ENCODE results near the gene FAM107A. TPM values are rescaled to one million over a fixed set of nuclear protein-coding genes. Genes with fewer than 3 reads are reported as not detected.

Gene FAM107A
- total and polyA plus RNA-seq, 9 of the 15 experiments (the other 6 are each of a cell fraction or from before 2014, with no cell fraction given) = 0.07 TPM; not detected in 8

DNA sequence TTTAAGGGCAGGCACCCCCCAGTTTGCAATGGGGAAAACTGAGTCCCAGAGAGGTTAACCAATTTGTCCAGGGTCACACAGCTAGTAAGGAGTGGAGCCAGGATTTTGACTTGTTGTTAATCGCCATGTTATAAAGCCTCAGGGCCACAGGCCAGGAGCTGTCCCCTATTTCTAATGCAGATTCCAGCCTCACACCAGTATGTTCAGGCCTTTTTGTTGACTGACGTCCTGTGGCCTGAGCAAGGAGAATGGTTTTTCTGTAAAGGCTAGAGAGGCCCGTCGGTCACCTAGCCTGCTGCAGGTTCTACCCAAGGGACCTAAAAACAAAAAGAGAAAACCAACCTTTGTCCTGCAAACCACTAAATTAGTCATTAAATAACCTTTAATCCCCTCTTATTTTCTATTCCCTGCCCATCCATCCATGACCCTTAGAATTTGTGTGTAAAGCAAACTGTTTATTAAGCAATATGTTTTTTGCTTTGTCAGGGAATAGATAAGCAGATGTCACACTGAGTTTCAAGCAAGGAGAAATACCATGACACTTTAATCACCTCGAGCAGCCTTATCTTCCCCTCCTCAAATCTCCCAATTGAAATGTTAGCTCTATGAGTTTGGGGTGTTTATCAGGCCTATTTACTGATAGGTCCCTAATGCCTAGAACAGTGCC lies 54.3 kb downstream of the FAM107A start (continued):
- TF ChIP-seq THRAP3 (IDR thresholded peaks at IDR 0.05; ENCODE audit: borderline replicate concordance) (no peak), ELF1 (tag; IDR thresholded peaks at IDR 0.05) (no peak), SRSF7 (optimal IDR thresholded peaks at IDR 0.05; ENCODE audit: low read depth, low read length) (no peak), CBFA2T3 (IDR thresholded peaks at IDR 0.05) (peak; percentile 88), RBBP5 (IDR thresholded peaks at IDR 0.05; ENCODE audit: borderline replicate concordance, insufficient read depth, low read length, poor library complexity, severe bottlenecking) (no peak), ESRRA (IDR thresholded peaks at IDR 0.05; ENCODE audit: borderline replicate concordance, low read depth) (no peak), TGIF2 (CRISPR knock-in tag; IDR thresholded peaks at IDR 0.05) (no peak), XRCC5 (IDR thresholded peaks at IDR 0.05; ENCODE audit: low read depth, low read length) (no peak), HDAC3 (IDR thresholded peaks at IDR 0.05; ENCODE audit: borderline replicate concordance, partially characterized antibody) (no peak), EHMT2 (IDR thresholded peaks at IDR 0.05) (no peak), NFYB (IDR thresholded peaks at IDR 0.05; ENCODE audit: extremely low read depth, insufficient read length) (no peak), RBM25 (IDR thresholded peaks at IDR 0.05; ENCODE audit: low read depth, low read length, severe bottlenecking) (peak; percentile 60), ZNF143 (CRISPR knock-in tag; IDR thresholded peaks at IDR 0.05) (no peak), NCOA1 (IDR thresholded peaks at IDR 0.05; ENCODE audit: low read depth) (no peak)
- TF ChIP-seq, protein P1, sequence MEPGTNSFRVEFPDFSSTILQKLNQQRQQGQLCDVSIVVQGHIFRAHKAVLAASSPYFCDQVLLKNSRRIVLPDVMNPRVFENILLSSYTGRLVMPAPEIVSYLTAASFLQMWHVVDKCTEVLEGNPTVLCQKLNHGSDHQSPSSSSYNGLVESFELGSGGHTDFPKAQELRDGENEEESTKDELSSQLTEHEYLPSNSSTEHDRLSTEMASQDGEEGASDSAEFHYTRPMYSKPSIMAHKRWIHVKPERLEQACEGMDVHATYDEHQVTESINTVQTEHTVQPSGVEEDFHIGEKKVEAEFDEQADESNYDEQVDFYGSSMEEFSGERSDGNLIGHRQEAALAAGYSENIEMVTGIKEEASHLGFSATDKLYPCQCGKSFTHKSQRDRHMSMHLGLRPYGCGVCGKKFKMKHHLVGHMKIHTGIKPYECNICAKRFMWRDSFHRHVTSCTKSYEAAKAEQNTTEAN (CRISPR knock-in tag; IDR thresholded peaks at IDR 0.05) = no peak
- TF ChIP-seq, protein P2, sequence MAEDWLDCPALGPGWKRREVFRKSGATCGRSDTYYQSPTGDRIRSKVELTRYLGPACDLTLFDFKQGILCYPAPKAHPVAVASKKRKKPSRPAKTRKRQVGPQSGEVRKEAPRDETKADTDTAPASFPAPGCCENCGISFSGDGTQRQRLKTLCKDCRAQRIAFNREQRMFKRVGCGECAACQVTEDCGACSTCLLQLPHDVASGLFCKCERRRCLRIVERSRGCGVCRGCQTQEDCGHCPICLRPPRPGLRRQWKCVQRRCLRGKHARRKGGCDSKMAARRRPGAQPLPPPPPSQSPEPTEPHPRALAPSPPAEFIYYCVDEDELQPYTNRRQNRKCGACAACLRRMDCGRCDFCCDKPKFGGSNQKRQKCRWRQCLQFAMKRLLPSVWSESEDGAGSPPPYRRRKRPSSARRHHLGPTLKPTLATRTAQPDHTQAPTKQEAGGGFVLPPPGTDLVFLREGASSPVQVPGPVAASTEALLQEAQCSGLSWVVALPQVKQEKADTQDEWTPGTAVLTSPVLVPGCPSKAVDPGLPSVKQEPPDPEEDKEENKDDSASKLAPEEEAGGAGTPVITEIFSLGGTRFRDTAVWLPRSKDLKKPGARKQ (CRISPR knock-in tag; IDR thresholded peaks at IDR 0.05) = no peak
- TF ChIP-seq, protein P3, sequence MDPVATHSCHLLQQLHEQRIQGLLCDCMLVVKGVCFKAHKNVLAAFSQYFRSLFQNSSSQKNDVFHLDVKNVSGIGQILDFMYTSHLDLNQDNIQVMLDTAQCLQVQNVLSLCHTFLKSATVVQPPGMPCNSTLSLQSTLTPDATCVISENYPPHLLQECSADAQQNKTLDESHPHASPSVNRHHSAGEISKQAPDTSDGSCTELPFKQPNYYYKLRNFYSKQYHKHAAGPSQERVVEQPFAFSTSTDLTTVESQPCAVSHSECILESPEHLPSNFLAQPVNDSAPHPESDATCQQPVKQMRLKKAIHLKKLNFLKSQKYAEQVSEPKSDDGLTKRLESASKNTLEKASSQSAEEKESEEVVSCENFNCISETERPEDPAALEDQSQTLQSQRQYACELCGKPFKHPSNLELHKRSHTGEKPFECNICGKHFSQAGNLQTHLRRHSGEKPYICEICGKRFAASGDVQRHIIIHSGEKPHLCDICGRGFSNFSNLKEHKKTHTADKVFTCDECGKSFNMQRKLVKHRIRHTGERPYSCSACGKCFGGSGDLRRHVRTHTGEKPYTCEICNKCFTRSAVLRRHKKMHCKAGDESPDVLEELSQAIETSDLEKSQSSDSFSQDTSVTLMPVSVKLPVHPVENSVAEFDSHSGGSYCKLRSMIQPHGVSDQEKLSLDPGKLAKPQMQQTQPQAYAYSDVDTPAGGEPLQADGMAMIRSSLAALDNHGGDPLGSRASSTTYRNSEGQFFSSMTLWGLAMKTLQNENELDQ (CRISPR knock-in tag; IDR thresholded peaks at IDR 0.05; ENCODE audit: borderline replicate concordance) = no peak
- TF ChIP-seq, protein P4, sequence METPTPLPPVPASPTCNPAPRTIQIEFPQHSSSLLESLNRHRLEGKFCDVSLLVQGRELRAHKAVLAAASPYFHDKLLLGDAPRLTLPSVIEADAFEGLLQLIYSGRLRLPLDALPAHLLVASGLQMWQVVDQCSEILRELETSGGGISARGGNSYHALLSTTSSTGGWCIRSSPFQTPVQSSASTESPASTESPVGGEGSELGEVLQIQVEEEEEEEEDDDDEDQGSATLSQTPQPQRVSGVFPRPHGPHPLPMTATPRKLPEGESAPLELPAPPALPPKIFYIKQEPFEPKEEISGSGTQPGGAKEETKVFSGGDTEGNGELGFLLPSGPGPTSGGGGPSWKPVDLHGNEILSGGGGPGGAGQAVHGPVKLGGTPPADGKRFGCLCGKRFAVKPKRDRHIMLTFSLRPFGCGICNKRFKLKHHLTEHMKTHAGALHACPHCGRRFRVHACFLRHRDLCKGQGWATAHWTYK (CRISPR knock-in tag; IDR thresholded peaks at IDR 0.05) = no peak
- TF ChIP-seq, protein P5, sequence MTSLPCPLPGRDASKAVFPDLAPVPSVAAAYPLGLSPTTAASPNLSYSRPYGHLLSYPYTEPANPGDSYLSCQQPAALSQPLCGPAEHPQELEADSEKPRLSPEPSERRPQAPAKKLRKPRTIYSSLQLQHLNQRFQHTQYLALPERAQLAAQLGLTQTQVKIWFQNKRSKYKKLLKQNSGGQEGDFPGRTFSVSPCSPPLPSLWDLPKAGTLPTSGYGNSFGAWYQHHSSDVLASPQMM (CRISPR knock-in tag; IDR thresholded peaks at IDR 0.05) = no peak
